HG02588 (cell line): ENCODE results near the gene ACSS2.
"Not testable (repeated sequence)": the region's sequence is repeated elsewhere in the genome, so short reads cannot be mapped to it uniquely, and the experiment has no call there.

Experiments used
- ATAC-seq: cut with Tn5 transposase; IDR thresholded peaks from one replicate; pipeline ENCODE4 v1.9.1; 2021; ENCODE audit warnings: mild to moderate bottlenecking, moderate library complexity; ENCODE audit not compliant: unreplicated experiment

Gene ACSS2

GRCh38 chr20:34872622-34873224 lies 3.7 kb upstream of the ACSS2 start, which contains the start of gene GGT7:
Gene GGT7 (minus strand): TSS chr20:34872856. CDS start chr20:34872815, 41 bp downstream.
- no peak for ATAC-seq

GRCh38 chr20:34873583-34874093 lies 2.8 kb upstream of the ACSS2 start:
- ATAC-seq = no peak

- no peak for ATAC-seq
Observed at GRCh38 chr20:34874094-34874654, 2.2 kb upstream of the ACSS2 start.

GRCh38 chr20:34875642-34876405 lies 588 bp upstream of the ACSS2 start:
- peak; percentile 58 for ATAC-seq

GRCh38 chr20:34880215-34880850 lies 3.9 kb downstream of the ACSS2 start:
- no peak for ATAC-seq

DNA sequence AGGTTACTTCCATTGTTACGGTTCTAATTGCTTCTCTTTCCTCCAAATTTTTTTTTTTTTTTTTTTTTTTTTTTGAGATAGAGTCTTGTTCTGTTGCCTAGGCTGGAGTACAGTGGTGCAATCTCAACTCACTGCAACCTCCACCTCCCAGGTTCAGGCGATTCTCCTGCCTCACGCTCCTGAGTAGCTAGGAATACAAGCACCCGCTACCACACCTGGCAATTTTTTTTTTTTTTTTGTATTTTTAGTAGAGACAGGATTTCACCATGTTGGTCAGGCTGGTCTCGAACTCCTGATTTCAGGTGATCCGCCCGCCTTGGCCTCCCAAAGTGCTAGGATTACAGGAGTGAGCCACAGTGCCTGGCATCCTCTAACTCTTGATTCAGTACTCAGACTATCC lies 4.6 kb downstream of the ACSS2 start:
- ATAC-seq = not testable (repeated sequence)

- no peak for ATAC-seq
Observed at GRCh38 chr20:34881689-34882088, 5.3 kb downstream of the ACSS2 start.

DNA sequence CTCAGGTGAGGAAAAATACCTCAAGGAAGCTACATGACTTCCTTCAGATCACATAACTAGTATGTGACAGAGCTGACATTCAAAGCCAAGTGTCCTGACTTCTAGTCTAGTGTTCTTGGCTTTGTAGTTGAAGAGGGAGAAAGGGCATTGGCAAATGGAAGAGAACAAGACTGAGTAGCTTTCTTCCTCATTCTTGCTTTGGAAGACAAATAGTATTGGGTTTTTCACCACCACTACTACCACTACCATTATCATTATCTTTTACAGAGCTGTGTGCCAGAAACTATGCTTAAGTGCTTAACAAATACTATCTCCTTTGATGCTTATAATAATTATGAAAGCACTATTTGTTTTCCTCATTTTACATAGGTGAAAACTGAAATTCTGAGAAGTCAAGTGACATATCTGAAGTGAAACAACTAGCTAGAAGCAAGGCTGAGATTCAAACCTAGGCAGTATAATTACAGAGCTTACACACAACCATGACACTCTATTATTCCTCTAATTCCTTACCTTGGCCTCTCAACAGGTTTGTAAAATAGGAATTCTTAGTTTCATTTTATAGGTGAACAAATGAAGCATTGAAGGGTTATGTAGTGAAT lies 6.8 kb downstream of the ACSS2 start:
- no peak for ATAC-seq

DNA sequence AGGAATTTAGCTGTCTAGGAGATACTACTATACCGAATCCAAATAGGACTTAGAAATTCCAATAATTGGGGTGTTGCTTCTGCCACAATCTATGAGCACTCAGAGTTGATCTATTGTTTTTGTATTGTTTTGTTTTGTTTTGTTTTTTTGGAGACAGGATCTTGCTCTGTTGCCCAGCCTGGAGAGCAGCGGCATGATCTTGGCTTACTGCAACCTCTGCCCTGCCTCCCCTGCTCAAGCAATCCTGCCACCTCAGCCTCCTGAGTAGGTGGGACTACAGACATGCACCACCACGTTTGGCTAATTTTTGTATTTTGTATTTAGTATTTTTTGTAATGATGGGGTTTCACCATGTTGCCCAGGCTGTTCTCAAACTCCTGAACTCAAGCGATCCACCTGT lies 7.4 kb downstream of the ACSS2 start:
- ATAC-seq = no peak

DNA sequence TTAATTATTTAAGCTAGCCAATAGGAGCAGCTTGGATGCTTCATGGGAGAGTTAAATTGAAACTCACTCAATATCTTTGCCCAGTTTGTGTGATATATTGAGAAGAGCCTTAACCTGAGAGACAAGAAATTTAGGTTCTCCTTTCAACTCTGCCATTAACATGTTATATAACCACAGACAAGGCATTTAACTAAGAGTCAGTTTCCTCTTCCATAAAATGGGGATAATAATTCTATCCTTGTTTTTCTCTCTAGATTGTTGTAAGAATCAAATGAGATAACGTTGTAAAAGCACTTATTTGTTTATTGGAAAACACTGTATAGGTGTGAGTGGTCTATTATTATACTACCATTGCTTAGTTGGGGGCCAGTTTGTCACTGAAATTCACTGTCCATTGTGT lies 7.8 kb downstream of the ACSS2 start:
- ATAC-seq = no peak

DNA sequence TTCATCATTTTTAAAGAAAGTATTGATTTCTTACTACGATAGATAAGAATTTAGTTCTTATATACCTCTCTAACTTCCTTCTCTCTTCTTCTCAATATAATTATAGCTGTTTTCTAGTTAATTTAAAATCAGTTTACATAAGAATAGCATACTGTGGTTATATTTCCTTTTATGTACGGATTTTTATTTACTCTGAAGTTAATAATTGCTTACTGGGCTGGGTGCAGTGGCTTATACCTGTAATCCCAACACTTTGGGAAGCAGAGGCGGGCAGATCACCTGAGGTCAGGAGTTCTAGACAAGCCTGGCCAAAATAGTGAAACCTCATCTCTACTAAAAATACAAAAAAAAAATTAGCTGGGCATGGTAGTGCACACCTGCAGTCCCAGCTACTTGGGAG lies 9.7 kb downstream of the ACSS2 start:
- no peak for ATAC-seq

DNA sequence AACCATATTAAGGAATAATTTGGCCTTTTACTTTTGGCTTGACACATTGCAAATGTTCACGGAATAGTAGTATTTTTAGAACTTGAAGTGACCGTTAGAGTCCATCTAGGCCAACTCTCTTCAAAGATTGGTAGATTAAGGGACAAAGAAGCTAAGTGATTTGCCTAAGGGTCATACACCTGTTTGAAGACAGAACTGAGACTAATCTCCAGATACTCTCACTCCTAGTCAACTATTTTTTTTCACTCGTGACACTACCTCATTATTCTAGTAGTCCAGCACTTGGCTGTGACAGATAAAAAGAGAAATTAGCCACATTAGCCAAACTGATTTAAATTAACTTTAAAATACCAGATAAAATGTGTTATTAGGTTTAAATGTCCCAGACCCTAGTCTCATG lies 10.6 kb downstream of the ACSS2 start:
- no peak for ATAC-seq

- ATAC-seq = no peak
Observed at GRCh38 chr20:34888468-34888867, 12.1 kb downstream of the ACSS2 start.

GRCh38 chr20:34891166-34892062 lies 15.0 kb downstream of the ACSS2 start:
- no peak for ATAC-seq

GRCh38 chr20:34892671-34893070 lies 16.3 kb downstream of the ACSS2 start:
- no peak for ATAC-seq

DNA sequence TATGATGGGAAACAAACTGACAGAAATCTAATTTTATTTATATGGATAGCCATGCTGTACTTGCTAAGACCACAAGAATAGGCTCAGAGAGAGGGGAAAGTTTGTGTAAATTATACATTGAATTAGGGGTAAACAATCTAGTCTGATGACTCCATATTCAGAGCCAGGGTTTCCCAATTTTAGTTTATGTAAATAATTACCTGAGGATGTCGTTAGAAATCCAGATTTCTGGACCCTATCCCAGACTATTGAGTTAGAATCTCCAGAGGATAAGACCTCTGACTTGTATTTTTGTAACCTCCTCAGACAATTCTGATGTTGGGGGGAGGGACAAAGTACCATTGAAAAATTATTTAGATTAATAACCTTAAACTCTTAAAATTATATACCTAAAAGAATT lies 18.3 kb downstream of the ACSS2 start:
- ATAC-seq = no peak

GRCh38 chr20:34895465-34895864 lies 19.1 kb downstream of the ACSS2 start:
- ATAC-seq = no peak

DNA sequence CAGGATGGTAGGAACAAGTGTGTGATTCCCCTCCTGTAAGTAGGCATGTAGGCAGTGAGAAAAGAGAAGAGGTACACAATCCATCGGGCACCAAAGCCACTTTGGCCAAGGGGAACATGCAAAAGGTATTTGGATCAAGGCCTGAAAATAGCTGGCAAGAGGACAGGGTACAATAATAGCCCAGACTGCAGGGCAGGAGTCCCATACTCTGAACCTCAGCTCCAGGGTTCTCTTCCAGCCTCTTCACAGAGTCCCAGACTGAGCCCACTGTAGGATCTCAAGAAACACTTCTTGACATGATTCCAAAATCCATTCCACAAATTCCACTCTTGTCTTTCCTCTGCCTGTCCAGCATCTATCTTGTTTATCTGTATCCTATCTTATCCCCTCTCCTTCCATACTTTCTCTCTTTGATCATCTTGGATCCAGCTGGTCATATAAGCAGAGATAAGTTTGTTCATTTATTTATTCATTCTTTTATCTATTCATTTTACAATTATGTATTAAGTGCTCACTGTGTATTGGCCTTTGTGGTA lies 19.7 kb downstream of the ACSS2 start:
- no peak for ATAC-seq

DNA sequence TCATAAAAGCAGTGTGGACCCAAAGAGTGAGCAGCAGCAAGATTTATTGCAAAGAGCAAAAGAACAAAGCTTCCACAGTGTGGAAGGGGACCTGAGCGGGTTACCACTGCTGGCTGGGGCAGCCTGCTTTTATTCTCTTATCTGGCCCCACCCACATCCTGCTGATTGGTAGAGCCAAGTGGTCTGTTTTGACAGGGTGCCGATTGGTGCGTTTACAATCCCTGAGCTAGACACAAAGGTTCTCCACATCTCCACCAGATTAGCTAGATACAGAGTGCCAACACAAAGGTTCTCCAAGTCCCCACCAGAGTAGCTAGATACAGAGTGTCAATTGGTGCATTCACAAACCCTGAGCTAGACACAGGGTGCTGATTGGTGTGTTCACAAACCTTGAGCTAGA lies 21.7 kb downstream of the ACSS2 start:
- not testable (repeated sequence) for ATAC-seq

DNA sequence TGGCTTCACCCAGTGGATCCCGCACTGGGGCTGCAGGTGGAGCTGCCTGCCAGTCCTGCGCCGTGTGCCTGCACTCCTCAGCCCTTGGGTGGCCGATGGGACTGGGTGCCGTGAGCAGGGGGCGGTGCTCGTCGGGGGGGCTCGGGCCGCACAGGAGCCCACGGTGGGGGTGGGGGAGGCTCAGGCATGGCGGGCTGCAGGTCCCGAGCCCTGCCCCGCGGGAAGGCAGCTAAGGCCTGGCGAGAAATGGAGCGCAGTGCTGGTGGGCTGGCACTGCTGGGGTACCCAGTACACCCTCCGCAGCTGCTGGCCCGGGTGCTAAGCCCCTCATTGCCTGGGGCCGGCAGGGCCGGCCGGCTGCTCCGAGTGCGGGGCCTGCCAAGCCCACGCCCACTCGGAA lies 22.3 kb downstream of the ACSS2 start:
- ATAC-seq = not testable (repeated sequence)
